CD4-positive, alpha-beta memory T cell (primary cell): Measurements from ENCODE around the gene ZNF280C. TPM values are rescaled to one million over a fixed set of nuclear protein-coding genes. Genes with fewer than 3 reads are reported as not detected.
A peak's percentile ranks its signal among the peaks of the same experiment; 100 is the strongest.

Source experiments
- CTCF ChIA-PET: fragments of 350-600 bp; sonication (Branson Sonifier 250); formaldehyde crosslinking; loops from one replicate; lab custom pipeline; 2021; ENCODE audit warnings: inconsistent platforms; ENCODE audit not compliant: partially characterized antibody; lab: Charles Lee
- POLR2A ChIA-PET: fragments of 350-600 bp; sonication (Branson Sonifier 250); formaldehyde crosslinking; loops from one replicate; lab custom pipeline; 2021; ENCODE audit not compliant: partially characterized antibody; lab: Charles Lee
- DNase-seq, 5 donors: peaks; one replicate each; pipeline versions ENCODE4 v3.0.0 to v3.0.0-alpha.2; 2020 to 2022; ENCODE audit warnings: mixed read lengths in 1 of 5
- H3K27ac ChIP-seq: one replicate; pipeline ENCODE4 v1.7.0; 2013; ENCODE audit warnings: low read depth, low read length
- H3K27me3 ChIP-seq: 2 replicates; pipeline ENCODE4 v1.7.0; 2013; ENCODE audit warnings: mild to moderate bottlenecking, low read length, moderate library complexity; ENCODE audit not compliant: insufficient read depth
- H3K36me3 ChIP-seq: 2 replicates; pipeline ENCODE4 v1.7.0; 2013; ENCODE audit warnings: mild to moderate bottlenecking, low read length, moderate library complexity; ENCODE audit not compliant: insufficient read depth
- H3K4me1 ChIP-seq: 2 replicates; pipeline ENCODE4 v1.7.0; 2013; ENCODE audit warnings: mild to moderate bottlenecking, low read length, moderate library complexity; ENCODE audit not compliant: insufficient read depth
- H3K4me3 ChIP-seq, 2 donors: one replicate each; pipeline ENCODE4 v1.7.0; 2013; ENCODE audit warnings: low read length in 2 of 2, mild to moderate bottlenecking in 1 of 2
- H3K9me3 ChIP-seq, 2 donors: one replicate each; pipeline ENCODE4 v1.7.0; 2013; ENCODE audit warnings: low read length in 2 of 2, control low read depth in 1 of 2; ENCODE audit not compliant: control insufficient read depth in 1 of 2
- H3K27ac Mint-ChIP-seq, 7 donors: one replicate each; pipeline ENCODE4 v1.8.0; 2020 to 2021; ENCODE audit warnings: mixed read lengths in 7 of 7, mild to moderate bottlenecking in 6 of 7, inconsistent platforms in 3 of 7, moderate library complexity in 3 of 7
- H3K27me3 Mint-ChIP-seq, 2 donors: one replicate each; pipeline ENCODE4 v1.8.0; 2020 to 2021; ENCODE audit warnings: mixed read lengths in 2 of 2
- H3K36me3 Mint-ChIP-seq, 2 donors: one replicate each; pipeline ENCODE4 v1.8.0; 2020 to 2021; ENCODE audit warnings: mixed read lengths in 2 of 2, inconsistent platforms in 1 of 2, mild to moderate bottlenecking in 1 of 2
- H3K4me1 Mint-ChIP-seq, 4 donors: one replicate each; pipeline ENCODE4 v1.8.0; 2020 to 2021; ENCODE audit warnings: mixed read lengths in 4 of 4, mild to moderate bottlenecking in 1 of 4
- H3K4me3 Mint-ChIP-seq, 8 donors: one replicate each; pipeline ENCODE4 v1.8.0; 2020 to 2021; ENCODE audit warnings: mixed read lengths in 8 of 8, mild to moderate bottlenecking in 7 of 8, moderate library complexity in 6 of 8, inconsistent platforms in 3 of 8
- H3K9me3 Mint-ChIP-seq, 8 donors: one replicate each; pipeline ENCODE4 v1.8.0; 2020 to 2021; ENCODE audit warnings: mixed read lengths in 8 of 8, mild to moderate bottlenecking in 5 of 8, inconsistent platforms in 3 of 8, moderate library complexity in 1 of 8
- intact Hi-C: fragments of 100-400 bp; cut with micrococcal nuclease; formaldehyde crosslinking; loops from one replicate; pipeline ENCODE4 v1.15.1; 2023
- polyA plus RNA-seq, 2 donors: library from polyadenylated mRNA; unstranded; fragments of 300-500 nt; fragmentation: Illumina TruSeq; gene quantifications; one replicate each; pipeline ENCODE4 v1.2.3, GENCODE V29; 2021
- total RNA-seq, 2 experiments: library from RNA; stranded (reverse); gene quantifications; one replicate each; pipeline ENCODE4 v1.2.3, GENCODE V29; 2021

ZNF280C gene
- total and polyA plus RNA-seq, 4 experiments from 2014 or later, result 2.1 to 4.9 (median 3.4) TPM

- ChIA-PET POLR2A (interaction anchor here (0.6 to 1.9 kb wide), 14 partner anchors 10 to 103 kb away, joined by 3 to 9 read pairs (median 3); partner anchors contain the start of gene ZNF280C), CTCF (interaction anchor here (0.9 to 2.0 kb wide), 2 partner anchors 84 to 86 kb away, joined by 3 to 7 read pairs; no protein-coding TSS in a partner anchor)
- peaks cover 0 to 4% (median 0%) of the 10 kb centered on the region in 8 donors for H3K9me3 Mint-ChIP-seq
- peaks cover 11 to 57% (median 34%) of the 10 kb centered on the region in 4 donors for H3K4me1 Mint-ChIP-seq
- DNase-seq, result peak; percentile 87 to 93 (median 89)
- no peaks in the 10 kb centered on the region for H3K27me3 Mint-ChIP-seq
- no peaks in the 10 kb centered on the region for H3K9me3 ChIP-seq
- H3K27ac ChIP-seq, result peak within 1 kb of the TSS; percentile 74
- H3K36me3 Mint-ChIP-seq, result peaks cover 0 to 8% of the 10 kb centered on the region in 2 donors
- H3K27ac Mint-ChIP-seq, result peak within 1 kb of the TSS; percentile 83 to 97 (median 95)
- peaks cover 32% of the 10 kb centered on the region for H3K4me1 ChIP-seq
- no peaks in the 10 kb centered on the region for H3K36me3 ChIP-seq
- peak within 1 kb of the TSS; percentile 74 to 77 for H3K4me3 ChIP-seq
- intact Hi-C loops, result loop anchor here (1.0 to 2.0 kb wide), 2 partner anchors 7 to 103 kb away; partner anchors contain the start of gene ZNF280C
- peak within 1 kb of the TSS; percentile 81 to 99 (median 92) for H3K4me3 Mint-ChIP-seq
- H3K27me3 ChIP-seq, result no peaks in the 10 kb centered on the region
These were observed 102.8 kb downstream of the ZNF280C start, which contains the start of gene AIFM1 for GRCh38 chrX:130165703-130166502. Gene AIFM1 (minus strand): TSS chrX:130165841. CDS start chrX:130165656, 185 bp downstream.

GRCh38 chrX:130165181-130165702 is 103.5 kb downstream of the ZNF280C start:
- Histone ChIP-seq H3K27ac (peak overlapping the region; percentile 74), H3K4me3 (peak overlapping the region; percentile 47 to 77), H3K9me3 (no peaks in the 10 kb centered on the region), H3K4me1 (peaks cover 33% of the 10 kb centered on the region), H3K27me3 (no peaks in the 10 kb centered on the region), H3K36me3 (no peaks in the 10 kb centered on the region)
- no peak for DNase-seq
- POLR2A ChIA-PET, result interaction anchor here (0.6 to 1.9 kb wide), 14 partner anchors 11 to 103 kb away, joined by 3 to 9 read pairs (median 3); partner anchors contain the start of gene ZNF280C
- Mint-ChIP-seq H3K4me1 (peaks cover 12 to 51% (median 34%) of the 10 kb centered on the region in 4 donors), H3K27me3 (no peaks in the 10 kb centered on the region), H3K36me3 (peaks cover 0 to 7% of the 10 kb centered on the region in 2 donors), H3K4me3 (peak overlapping the region; percentile 81 to 99 (median 92)), H3K27ac (peak overlapping the region; percentile 83 to 97 (median 95)), H3K9me3 (peaks cover 0 to 4% (median 0%) of the 10 kb centered on the region in 8 donors)
- intact Hi-C loops, result loop anchor here (1.0 to 2.0 kb wide), 2 partner anchors 8 to 104 kb away; partner anchors contain the start of gene ZNF280C
- CTCF ChIA-PET, result interaction anchor here (0.9 to 2.0 kb wide), 3 partner anchors 80 to 85 kb away, joined by 3 to 7 read pairs (median 5); no protein-coding TSS in a partner anchor

- intact Hi-C loops, result no loop called here
- Histone ChIP-seq H3K27ac (no peak overlapping the region), H3K9me3 (no peaks in the 10 kb centered on the region), H3K36me3 (no peaks in the 10 kb centered on the region), H3K27me3 (no peaks in the 10 kb centered on the region), H3K4me3 (no peak overlapping the region), H3K4me1 (peaks cover 35% of the 10 kb centered on the region)
- H3K27me3 Mint-ChIP-seq, result no peaks in the 10 kb centered on the region
- H3K36me3 Mint-ChIP-seq, result peaks cover 0 to 7% of the 10 kb centered on the region in 2 donors
- peaks cover 15 to 60% (median 41%) of the 10 kb centered on the region in 4 donors for H3K4me1 Mint-ChIP-seq
- H3K27ac Mint-ChIP-seq, result peak overlapping the region in 2 of 7 donors; percentile 21 to 31
- no peak for DNase-seq
- POLR2A ChIA-PET, result no interaction called here
- H3K9me3 Mint-ChIP-seq, result peaks cover 0 to 4% (median 0%) of the 10 kb centered on the region in 8 donors
- H3K4me3 Mint-ChIP-seq, result peak overlapping the region; percentile 33 to 71 (median 56)
- CTCF ChIA-PET, result no interaction called here
These were observed 105.3 kb downstream of the ZNF280C start for GRCh38 chrX:130163398-130163797.

- Histone ChIP-seq H3K4me3 (no peak overlapping the region), H3K4me1 (peaks cover 35% of the 10 kb centered on the region), H3K36me3 (no peaks in the 10 kb centered on the region), H3K27me3 (no peaks in the 10 kb centered on the region), H3K9me3 (no peaks in the 10 kb centered on the region), H3K27ac (no peak overlapping the region)
- no peak for DNase-seq
- Mint-ChIP-seq H3K27me3 (no peaks in the 10 kb centered on the region), H3K9me3 (peaks cover 0 to 4% (median 0%) of the 10 kb centered on the region in 8 donors), H3K27ac (peak overlapping the region in 3 of 7 donors; percentile 2 to 61 (median 3)), H3K4me1 (peaks cover 15 to 60% (median 41%) of the 10 kb centered on the region in 4 donors), H3K4me3 (peak overlapping the region in 1 of 8 donors; percentile 41), H3K36me3 (peaks cover 0 to 7% of the 10 kb centered on the region in 2 donors)
- intact Hi-C loops, result no loop called here
- POLR2A ChIA-PET, result interaction anchor here (1.5 kb wide), 1 partner anchor 9 kb away, joined by 4 read pairs; no protein-coding TSS in a partner anchor
- CTCF ChIA-PET, result no interaction called here
These were observed 106.5 kb downstream of the ZNF280C start for GRCh38 chrX:130162094-130162735.

- ChIA-PET CTCF (interaction anchor here (0.8 to 1.0 kb wide), 2 partner anchors 31 to 33 kb away, joined by 3 to 4 read pairs; no protein-coding TSS in a partner anchor), POLR2A (no interaction called here)
These were observed 108.9 kb downstream of the ZNF280C start for GRCh38 chrX:130159776-130160175.

GRCh38 chrX:130158311-130158710 is 110.4 kb downstream of the ZNF280C start:
- Histone ChIP-seq H3K4me3 (no peak overlapping the region), H3K27ac (no peak overlapping the region), H3K4me1 (peaks cover 15% of the 10 kb centered on the region), H3K27me3 (no peaks in the 10 kb centered on the region), H3K9me3 (no peaks in the 10 kb centered on the region), H3K36me3 (no peaks in the 10 kb centered on the region)
- Mint-ChIP-seq H3K36me3 (peaks cover 0 to 8% of the 10 kb centered on the region in 2 donors), H3K4me3 (no peak overlapping the region), H3K9me3 (no peaks in the 10 kb centered on the region), H3K27me3 (no peaks in the 10 kb centered on the region), H3K4me1 (peaks cover 8 to 26% (median 18%) of the 10 kb centered on the region in 4 donors), H3K27ac (no peak overlapping the region)
- ChIA-PET CTCF (interaction anchor here (0.7 kb wide), 1 partner anchor 10 kb away, joined by 3 read pairs; no protein-coding TSS in a partner anchor), POLR2A (no interaction called here)
- intact Hi-C loops, result no loop called here
- no peak for DNase-seq

More at GRCh38 chrX:130159776-130160175, 108.9 kb downstream of the ZNF280C start:
- no peaks in the 10 kb centered on the region for H3K9me3 ChIP-seq
- intact Hi-C loops, result no loop called here
- no peak overlapping the region for H3K4me3 ChIP-seq
- no peak for DNase-seq
- Mint-ChIP-seq H3K36me3 (peaks cover 0 to 8% of the 10 kb centered on the region in 2 donors), H3K9me3 (no peaks in the 10 kb centered on the region), H3K4me3 (no peak overlapping the region), H3K27ac (no peak overlapping the region), H3K27me3 (no peaks in the 10 kb centered on the region), H3K4me1 (peaks cover 9 to 37% (median 27%) of the 10 kb centered on the region in 4 donors)
- H3K4me1 ChIP-seq, result peaks cover 27% of the 10 kb centered on the region
- H3K36me3 ChIP-seq, result no peaks in the 10 kb centered on the region
- no peak overlapping the region for H3K27ac ChIP-seq
- no peaks in the 10 kb centered on the region for H3K27me3 ChIP-seq
